Stimulated activated CD8-positive, alpha-beta memory T cell treated with anti-CD3 and anti-CD28 coated beads, Interleukin-12 subunit alpha, Interleukin-12 subunit beta, amount 100 ng/mL, for 4 hours (primary cell): ENCODE data around the gene TGM5.

Experiments used
- DNase-seq: peaks from one replicate; pipeline ENCODE4 v3.0.0-alpha.2; 2020; ENCODE audit warnings: low read depth

The TGM5 gene

GRCh38 chr15:43193710-43194109, 73.0 kb downstream of the TGM5 start:
- DNase-seq = no peak

DNA sequence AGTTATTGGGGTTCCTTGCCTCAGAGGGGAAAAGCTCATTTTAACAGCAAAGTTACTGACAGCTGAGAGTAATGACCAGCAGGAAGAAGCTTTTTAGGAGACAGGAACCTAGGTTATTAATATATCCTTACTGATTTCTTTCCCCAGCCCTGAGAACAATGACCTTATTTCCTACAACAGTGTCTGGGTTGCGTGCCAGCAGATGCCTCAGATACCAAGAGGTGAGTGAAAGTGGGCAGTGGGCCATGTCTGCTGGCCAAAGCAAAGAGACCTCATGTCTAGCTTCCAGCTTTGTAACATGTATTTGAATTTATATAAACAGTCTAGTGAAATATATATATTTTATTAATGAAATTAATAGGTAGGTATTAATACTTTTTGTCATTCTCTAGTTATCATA, 76.5 kb downstream of the TGM5 start:
- DNase-seq = no peak

GRCh38 chr15:43189296-43189695, 77.4 kb downstream of the TGM5 start:
- no peak for DNase-seq

GRCh38 chr15:43187544-43188155, 79.1 kb downstream of the TGM5 start:
- no peak for DNase-seq

- no peak for DNase-seq
These were observed 80.8 kb downstream of the TGM5 start for GRCh38 chr15:43186003-43186353.

- peak; percentile 69 for DNase-seq
These were observed 81.3 kb downstream of the TGM5 start, which contains the start of gene CCNDBP1 for GRCh38 chr15:43185157-43186002. TSS of gene CCNDBP1 (plus strand) at chr15:43185403. CDS start at chr15:43185499, 96 bp downstream.

GRCh38 chr15:43184407-43185124, 82.2 kb downstream of the TGM5 start:
- no peak for DNase-seq

- no peak for DNase-seq
These were observed 83.5 kb downstream of the TGM5 start for GRCh38 chr15:43183270-43183669.
